ENCODE results near the gene POLG. TPM values are rescaled to one million over a fixed set of nuclear protein-coding genes. Genes with fewer than 3 reads are reported as not detected.

POLG gene
- total RNA-seq, 1 experiment from 2014 or later, result 60.3 TPM

DNA sequence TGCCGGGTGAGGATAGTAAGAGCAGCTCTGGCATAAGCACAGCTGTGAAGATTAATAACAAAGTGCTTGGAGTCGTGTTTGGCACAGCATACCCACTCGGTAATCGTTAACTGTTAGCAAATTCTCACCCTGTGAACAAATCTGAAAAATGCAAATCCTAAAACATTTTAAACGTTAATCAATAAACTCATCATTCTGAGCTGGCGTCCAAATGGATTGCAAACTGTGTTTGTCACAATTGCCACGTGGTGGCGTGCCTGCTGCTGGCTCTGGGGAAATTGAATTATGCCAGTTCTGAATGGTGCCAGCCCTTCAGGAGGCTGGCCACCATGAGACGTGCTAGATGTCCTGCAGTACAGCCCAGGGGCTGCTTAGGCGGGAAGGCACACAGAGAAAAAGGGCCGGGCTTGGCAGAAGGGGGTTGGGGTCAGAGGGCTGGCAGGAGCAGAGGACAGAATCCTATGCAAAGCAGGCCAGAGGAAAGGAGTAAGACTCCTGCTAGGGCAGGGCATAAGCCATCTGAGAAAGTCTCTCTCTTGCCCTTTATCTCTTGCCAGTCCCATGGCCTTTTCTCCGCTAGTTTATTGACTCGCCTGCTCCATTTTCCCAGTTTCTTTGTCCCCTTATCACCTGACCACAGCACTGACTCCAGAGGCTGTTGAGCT lies 22.1 kb upstream of the POLG start:
- peaks cover 0 to 4% of the 10 kb centered on the region in 2 experiments; a peak in 1 of 5 replicates for H3K9me3 Mint-ChIP-seq
- Histone ChIP-seq H2BK12ac (ENCODE audit: insufficient read length, low read depth, low read length) (no peak overlapping the region), H3T11ph (ENCODE audit: low read length) (no peak overlapping the region), H3K79me1 (ENCODE audit: insufficient read depth, low read depth, low read length, poor library complexity, severe bottlenecking) (no peaks in the 10 kb centered on the region), H3K56ac (ENCODE audit: insufficient read length, low read depth, low read length) (no peak overlapping the region), H4K8ac (replicated peaks; ENCODE audit: insufficient read length, low read depth, low read length) (no peak overlapping the region), H3K79me2 (ENCODE audit: insufficient read depth, low read length) (no peaks in the 10 kb centered on the region), H3K4me1 (ENCODE audit: insufficient read depth, low read length) (no peaks in the 10 kb centered on the region), H3K14ac (ENCODE audit: insufficient read depth, low read length) (no peak overlapping the region), H2BK20ac (ENCODE audit: low read depth, low read length, poor library complexity, severe bottlenecking) (no peak overlapping the region), H2AK5ac (ENCODE audit: insufficient read length, low read length) (no peak overlapping the region), H3K23ac (ENCODE audit: insufficient read length, low read depth, low read length) (no peak overlapping the region), H3K9ac (ENCODE audit: extremely low read depth, insufficient read length, low read length) (no peak overlapping the region), H4K91ac (ENCODE audit: insufficient read length, low read depth, low read length) (no peak overlapping the region), H3K9me3 (ENCODE audit: control insufficient read depth, low read depth, low read length) (no peaks in the 10 kb centered on the region), H2BK5ac (ENCODE audit: insufficient read length, low read length) (no peak overlapping the region), H3K4me2 (ENCODE audit: insufficient read depth, insufficient read length, low read length) (no peak overlapping the region), H3K18ac (ENCODE audit: insufficient read length, low read depth, low read length) (no peak overlapping the region), H3K23me2 (ENCODE audit: insufficient read length, low read depth, low read length, poor library complexity, severe bottlenecking) (no peaks in the 10 kb centered on the region), H3K27me3 (ENCODE audit: insufficient read depth, low read length) (peaks cover 49% of the 10 kb centered on the region), H2BK120ac (ENCODE audit: low read depth, low read length, poor library complexity, severe bottlenecking) (no peak overlapping the region), H3K4ac (ENCODE audit: low read depth, low read length) (no peak overlapping the region), H2BK15ac (ENCODE audit: low read depth, low read length) (no peak overlapping the region; the same call in 1 of the 2 replicates), H3K27ac (ENCODE audit: insufficient read length, low read depth, low read length) (no peak overlapping the region), H4K5ac (ENCODE audit: insufficient read length, low read depth, low read length) (no peak overlapping the region), H4K20me1 (ENCODE audit: control insufficient read depth, insufficient read depth, insufficient read length) (no peaks in the 10 kb centered on the region), H2AFZ (ENCODE audit: low read length) (no peak overlapping the region)
- H3K4me3 Mint-ChIP-seq, result no peak overlapping the region; a peak in 1 of 5 replicates
- H3K36me3 Mint-ChIP-seq (ENCODE audit: insufficient read depth in 1 of 3, low read depth in 3 of 3), result no peaks in the 10 kb centered on the region
- H3K27ac Mint-ChIP-seq, result no peak overlapping the region; a peak in 1 of 7 replicates
- TF ChIP-seq, protein P1, sequence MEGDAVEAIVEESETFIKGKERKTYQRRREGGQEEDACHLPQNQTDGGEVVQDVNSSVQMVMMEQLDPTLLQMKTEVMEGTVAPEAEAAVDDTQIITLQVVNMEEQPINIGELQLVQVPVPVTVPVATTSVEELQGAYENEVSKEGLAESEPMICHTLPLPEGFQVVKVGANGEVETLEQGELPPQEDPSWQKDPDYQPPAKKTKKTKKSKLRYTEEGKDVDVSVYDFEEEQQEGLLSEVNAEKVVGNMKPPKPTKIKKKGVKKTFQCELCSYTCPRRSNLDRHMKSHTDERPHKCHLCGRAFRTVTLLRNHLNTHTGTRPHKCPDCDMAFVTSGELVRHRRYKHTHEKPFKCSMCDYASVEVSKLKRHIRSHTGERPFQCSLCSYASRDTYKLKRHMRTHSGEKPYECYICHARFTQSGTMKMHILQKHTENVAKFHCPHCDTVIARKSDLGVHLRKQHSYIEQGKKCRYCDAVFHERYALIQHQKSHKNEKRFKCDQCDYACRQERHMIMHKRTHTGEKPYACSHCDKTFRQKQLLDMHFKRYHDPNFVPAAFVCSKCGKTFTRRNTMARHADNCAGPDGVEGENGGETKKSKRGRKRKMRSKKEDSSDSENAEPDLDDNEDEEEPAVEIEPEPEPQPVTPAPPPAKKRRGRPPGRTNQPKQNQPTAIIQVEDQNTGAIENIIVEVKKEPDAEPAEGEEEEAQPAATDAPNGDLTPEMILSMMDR (conservative IDR thresholded peaks at IDR 0.05), result peak; percentile 64
- no peak for DNase-seq
- H3K4me1 Mint-ChIP-seq, result peaks cover 24 to 27% of the 10 kb centered on the region in 2 experiments
- no CpG with 5 or more reads among the region's 13 CpGs for WGBS (ENCODE audit: extremely low coverage, insufficient read length, low lambda C conversion rate)
- peaks cover 97% of the 10 kb centered on the region for H3K27me3 Mint-ChIP-seq (ENCODE audit: low read depth)
